ENCODE data around the gene CACNG4.

DNA sequence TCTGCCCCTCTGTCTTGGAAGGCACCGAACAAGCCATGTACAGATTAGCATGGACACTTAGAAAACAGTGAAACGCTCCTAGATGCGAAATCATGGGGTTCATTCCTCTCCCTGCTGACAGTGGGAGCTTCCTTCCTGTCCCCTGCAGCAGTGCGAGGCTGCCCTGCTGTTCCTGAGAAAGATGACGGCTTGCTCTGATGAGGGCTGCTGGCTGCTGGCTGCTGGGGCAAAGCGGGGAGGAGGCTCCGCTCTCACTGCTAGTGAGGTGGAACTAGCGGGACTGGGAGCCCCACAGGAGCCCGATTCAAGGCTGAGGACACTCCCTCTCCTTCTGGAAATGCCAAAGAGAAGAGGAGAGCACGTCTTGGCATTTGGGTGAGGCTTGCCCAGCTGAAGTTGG, 25.9 kb upstream of the CACNG4 start:
- TF ChIP-seq, protein P1, sequence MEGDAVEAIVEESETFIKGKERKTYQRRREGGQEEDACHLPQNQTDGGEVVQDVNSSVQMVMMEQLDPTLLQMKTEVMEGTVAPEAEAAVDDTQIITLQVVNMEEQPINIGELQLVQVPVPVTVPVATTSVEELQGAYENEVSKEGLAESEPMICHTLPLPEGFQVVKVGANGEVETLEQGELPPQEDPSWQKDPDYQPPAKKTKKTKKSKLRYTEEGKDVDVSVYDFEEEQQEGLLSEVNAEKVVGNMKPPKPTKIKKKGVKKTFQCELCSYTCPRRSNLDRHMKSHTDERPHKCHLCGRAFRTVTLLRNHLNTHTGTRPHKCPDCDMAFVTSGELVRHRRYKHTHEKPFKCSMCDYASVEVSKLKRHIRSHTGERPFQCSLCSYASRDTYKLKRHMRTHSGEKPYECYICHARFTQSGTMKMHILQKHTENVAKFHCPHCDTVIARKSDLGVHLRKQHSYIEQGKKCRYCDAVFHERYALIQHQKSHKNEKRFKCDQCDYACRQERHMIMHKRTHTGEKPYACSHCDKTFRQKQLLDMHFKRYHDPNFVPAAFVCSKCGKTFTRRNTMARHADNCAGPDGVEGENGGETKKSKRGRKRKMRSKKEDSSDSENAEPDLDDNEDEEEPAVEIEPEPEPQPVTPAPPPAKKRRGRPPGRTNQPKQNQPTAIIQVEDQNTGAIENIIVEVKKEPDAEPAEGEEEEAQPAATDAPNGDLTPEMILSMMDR (IDR thresholded peaks at IDR 0.05; ENCODE audit: borderline replicate concordance, extremely low read depth, low read length, poor library complexity, severe bottlenecking): no peak
- TF ChIP-seq EZH2 (IDR thresholded peaks at IDR 0.05; ENCODE audit: borderline replicate concordance, low read depth, low read length, severe bottlenecking): no peak

All from DND-41 (cell line).